Nephron progenitor cell (in vitro differentiated cells): ENCODE data around the gene ZNF385B.

Source experiments
- DNase-seq: peaks from one replicate; pipeline ENCODE4 v3.0.0; 2021
- H3K27ac Mint-ChIP-seq: 2 replicates; pipeline ENCODE4 v1.8.0; 2021; ENCODE audit warnings: mild to moderate bottlenecking, moderate library complexity, mixed read lengths
- H3K27me3 Mint-ChIP-seq: 2 replicates; pipeline ENCODE4 v1.8.0; 2021; ENCODE audit warnings: mild to moderate bottlenecking, low read depth, mixed read lengths; ENCODE audit not compliant: poor library complexity
- H3K36me3 Mint-ChIP-seq: 2 replicates; pipeline ENCODE4 v1.8.0; 2021; ENCODE audit warnings: low read depth, mixed read lengths
- H3K4me1 Mint-ChIP-seq: 2 replicates; pipeline ENCODE4 v1.8.0; 2021; ENCODE audit warnings: mixed read lengths
- H3K4me3 Mint-ChIP-seq: 2 replicates; pipeline ENCODE4 v1.8.0; 2021; ENCODE audit warnings: mild to moderate bottlenecking, moderate library complexity, mixed read lengths
- H3K9me3 Mint-ChIP-seq: 2 replicates; pipeline ENCODE4 v1.8.0; 2021; ENCODE audit warnings: mild to moderate bottlenecking, moderate library complexity, mixed read lengths
- TF ChIP-seq, protein P1 (sequence below): fragments of 200-600 bp; sonication (generic); IDR thresholded peaks from 2 replicates; pipeline ENCODE4 v1.5.0; 2021; ENCODE audit warnings: antibody characterized with exemption

The ZNF385B gene

DNA sequence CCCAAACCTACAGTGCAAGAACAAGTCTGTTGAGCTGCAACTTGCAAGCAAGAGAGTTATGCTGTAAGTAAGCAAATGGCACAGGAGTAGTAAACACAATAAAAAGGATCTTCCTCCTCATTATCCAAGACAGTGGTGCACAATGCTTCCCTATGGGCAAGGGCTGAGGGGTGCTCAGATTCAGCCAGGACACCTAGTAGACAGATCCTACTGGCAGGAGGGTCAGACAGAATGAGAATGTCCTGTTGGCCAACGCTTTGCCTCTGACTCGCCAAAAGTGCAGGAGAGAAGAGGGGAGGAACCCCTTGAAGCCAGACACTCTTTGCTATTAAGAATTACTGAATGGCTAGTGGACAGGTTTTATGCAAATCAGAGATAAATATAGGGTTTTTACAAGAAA is 316.4 kb downstream of the ZNF385B start:
- peaks cover 17% of the 10 kb centered on the region for H3K4me1 Mint-ChIP-seq
- H3K4me3 Mint-ChIP-seq = no peak overlapping the region
- DNase-seq = no peak
- TF ChIP-seq, protein P1, sequence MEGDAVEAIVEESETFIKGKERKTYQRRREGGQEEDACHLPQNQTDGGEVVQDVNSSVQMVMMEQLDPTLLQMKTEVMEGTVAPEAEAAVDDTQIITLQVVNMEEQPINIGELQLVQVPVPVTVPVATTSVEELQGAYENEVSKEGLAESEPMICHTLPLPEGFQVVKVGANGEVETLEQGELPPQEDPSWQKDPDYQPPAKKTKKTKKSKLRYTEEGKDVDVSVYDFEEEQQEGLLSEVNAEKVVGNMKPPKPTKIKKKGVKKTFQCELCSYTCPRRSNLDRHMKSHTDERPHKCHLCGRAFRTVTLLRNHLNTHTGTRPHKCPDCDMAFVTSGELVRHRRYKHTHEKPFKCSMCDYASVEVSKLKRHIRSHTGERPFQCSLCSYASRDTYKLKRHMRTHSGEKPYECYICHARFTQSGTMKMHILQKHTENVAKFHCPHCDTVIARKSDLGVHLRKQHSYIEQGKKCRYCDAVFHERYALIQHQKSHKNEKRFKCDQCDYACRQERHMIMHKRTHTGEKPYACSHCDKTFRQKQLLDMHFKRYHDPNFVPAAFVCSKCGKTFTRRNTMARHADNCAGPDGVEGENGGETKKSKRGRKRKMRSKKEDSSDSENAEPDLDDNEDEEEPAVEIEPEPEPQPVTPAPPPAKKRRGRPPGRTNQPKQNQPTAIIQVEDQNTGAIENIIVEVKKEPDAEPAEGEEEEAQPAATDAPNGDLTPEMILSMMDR = no peak
- no peaks in the 10 kb centered on the region for H3K36me3 Mint-ChIP-seq
- H3K9me3 Mint-ChIP-seq = peaks cover 4% of the 10 kb centered on the region
- H3K27ac Mint-ChIP-seq = no peak overlapping the region
- H3K27me3 Mint-ChIP-seq = peaks cover 3% of the 10 kb centered on the region

DNA sequence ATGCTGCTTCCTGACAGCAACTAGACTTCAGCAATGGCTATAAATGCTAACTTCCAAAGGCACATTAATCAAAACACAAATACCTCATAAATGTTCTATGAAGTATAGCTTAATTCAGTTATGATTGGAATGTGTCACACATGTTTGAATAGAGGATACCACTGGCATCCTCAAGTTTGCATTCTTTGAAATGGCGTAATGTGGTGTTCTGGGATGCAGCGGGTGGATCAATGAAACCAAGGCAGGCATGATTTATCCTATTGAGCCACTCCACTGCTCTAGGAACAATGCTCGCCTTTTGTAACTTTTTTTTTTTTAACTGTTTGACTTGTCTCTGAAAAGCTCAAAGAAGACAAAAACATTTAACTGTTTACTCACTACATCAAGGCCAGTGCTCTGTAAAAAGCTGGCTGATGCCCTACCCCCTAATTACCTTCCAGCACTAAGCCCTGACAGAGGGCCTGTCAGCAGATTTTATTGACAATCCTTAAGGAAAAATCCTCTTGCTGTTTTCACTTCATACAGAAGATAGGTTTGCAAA is 318.0 kb downstream of the ZNF385B start:
- no peak for DNase-seq
- Mint-ChIP-seq H3K27me3 (peaks cover 6% of the 10 kb centered on the region), H3K9me3 (peaks cover 9% of the 10 kb centered on the region), H3K4me1 (peaks cover 10% of the 10 kb centered on the region), H3K4me3 (no peak overlapping the region), H3K36me3 (no peaks in the 10 kb centered on the region), H3K27ac (no peak overlapping the region)
- TF ChIP-seq, protein P1 = no peak

DNA sequence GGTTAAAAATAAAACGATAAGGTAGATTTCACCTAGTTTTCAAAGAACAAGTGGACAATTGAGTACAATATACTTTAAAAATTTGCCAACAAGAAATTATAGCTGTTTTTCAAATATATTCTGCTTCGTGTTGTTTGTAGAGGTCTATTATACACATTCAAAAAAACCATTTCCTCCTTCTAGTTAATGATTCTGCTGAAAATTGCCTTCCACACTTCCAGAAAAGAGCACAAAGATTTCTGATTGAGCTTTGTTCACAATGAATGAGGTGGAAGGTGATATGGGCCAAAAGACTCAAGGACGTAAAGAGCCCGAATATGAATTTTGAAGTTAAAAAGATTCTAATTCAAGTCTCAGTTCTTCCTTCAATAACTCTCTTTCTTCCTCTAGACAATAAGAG is 319.8 kb downstream of the ZNF385B start:
- H3K27me3 Mint-ChIP-seq = peaks cover 8% of the 10 kb centered on the region
- TF ChIP-seq, protein P1 = no peak

DNA sequence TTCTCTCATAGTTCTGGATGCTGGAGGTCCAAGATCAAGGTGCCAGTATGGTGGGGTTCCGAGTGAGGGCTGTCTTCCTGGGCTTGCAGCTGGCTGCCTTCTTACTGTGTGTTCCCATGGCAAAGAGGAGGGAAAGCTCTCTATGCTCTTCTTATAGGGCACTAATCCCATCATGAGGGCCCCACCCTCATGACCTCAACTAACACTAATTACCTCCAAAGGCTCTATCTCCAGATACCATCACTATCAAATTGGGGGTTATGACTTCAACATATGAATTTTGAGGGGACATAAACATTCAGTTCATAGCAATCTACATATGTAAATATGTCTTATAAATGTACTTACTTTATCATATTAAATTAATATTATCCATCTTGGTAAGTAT is 322.3 kb downstream of the ZNF385B start:
- Mint-ChIP-seq H3K27me3 (peaks cover 5% of the 10 kb centered on the region), H3K4me1 (peaks cover 10% of the 10 kb centered on the region), H3K27ac (no peak overlapping the region), H3K4me3 (no peak overlapping the region), H3K36me3 (no peaks in the 10 kb centered on the region), H3K9me3 (peaks cover 5% of the 10 kb centered on the region)
- TF ChIP-seq, protein P1 = no peak
- DNase-seq = no peak

More for the DNA sequence above, 319.8 kb downstream of the ZNF385B start:
- peaks cover 10% of the 10 kb centered on the region for H3K4me1 Mint-ChIP-seq
- no peak overlapping the region for H3K4me3 Mint-ChIP-seq
- DNase-seq = no peak
- H3K36me3 Mint-ChIP-seq = no peaks in the 10 kb centered on the region
- peaks cover 5% of the 10 kb centered on the region for H3K9me3 Mint-ChIP-seq
- no peak overlapping the region for H3K27ac Mint-ChIP-seq

DNA sequence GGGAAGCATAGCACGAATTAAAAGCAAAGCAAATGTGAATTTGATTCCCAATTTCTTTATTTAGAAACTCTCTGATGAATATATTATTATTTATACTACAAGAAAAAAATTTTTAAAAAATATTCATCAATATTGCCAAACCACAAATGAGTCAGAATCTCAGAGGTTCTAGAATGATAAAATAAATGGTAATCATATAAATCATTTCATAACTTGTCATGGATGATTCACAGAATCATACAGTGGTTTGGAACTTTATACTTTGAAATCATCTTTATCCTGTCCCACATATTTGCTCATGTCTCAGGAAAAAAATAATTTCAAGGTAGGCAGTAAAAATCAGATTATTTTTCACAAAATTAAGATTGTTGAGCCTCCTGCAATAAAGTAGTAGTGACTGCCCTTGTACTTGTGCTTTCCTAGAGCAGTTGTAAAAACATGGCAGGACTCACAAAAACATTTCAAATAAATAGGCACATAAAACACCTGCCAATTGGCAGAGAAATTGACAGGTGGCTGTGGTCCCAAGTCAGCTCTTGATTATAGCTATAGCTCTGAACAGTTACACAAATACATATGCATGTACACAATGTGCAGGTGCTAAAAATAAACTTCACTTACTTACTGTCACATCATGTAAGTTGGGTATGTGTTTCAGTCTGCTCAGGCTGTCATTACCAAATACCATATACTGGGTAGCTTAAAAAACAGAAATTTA is 322.8 kb downstream of the ZNF385B start:
- TF ChIP-seq, protein P1 = no peak
- H3K4me3 Mint-ChIP-seq = no peak overlapping the region
- H3K27me3 Mint-ChIP-seq = peaks cover 5% of the 10 kb centered on the region
- no peak overlapping the region for H3K27ac Mint-ChIP-seq
- peaks cover 5% of the 10 kb centered on the region for H3K9me3 Mint-ChIP-seq
- H3K4me1 Mint-ChIP-seq = peaks cover 4% of the 10 kb centered on the region
- no peak for DNase-seq
- no peaks in the 10 kb centered on the region for H3K36me3 Mint-ChIP-seq

DNA sequence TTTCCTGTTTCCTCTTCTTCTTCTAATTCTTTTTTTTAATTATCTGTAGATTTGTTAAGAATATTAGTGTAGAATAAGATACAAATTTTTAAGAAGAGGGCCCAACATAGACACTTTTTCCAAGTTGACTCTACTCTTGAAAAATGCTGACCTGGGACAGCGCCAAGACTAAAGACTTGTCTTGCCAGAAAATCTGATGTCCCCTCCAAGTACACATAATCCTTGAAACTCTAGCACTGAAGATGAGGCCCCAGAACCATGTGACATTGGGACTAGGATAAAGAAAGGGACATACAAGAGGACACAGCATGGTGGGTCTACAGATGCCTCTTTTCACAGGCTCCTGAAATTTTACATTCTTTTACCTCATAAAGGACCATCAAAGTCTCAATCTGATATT is 325.2 kb downstream of the ZNF385B start:
- H3K9me3 Mint-ChIP-seq = peaks cover 5% of the 10 kb centered on the region
- no peaks in the 10 kb centered on the region for H3K36me3 Mint-ChIP-seq
- H3K4me3 Mint-ChIP-seq = no peak overlapping the region
- no peak for DNase-seq
- TF ChIP-seq, protein P1 = no peak
- peaks cover 9% of the 10 kb centered on the region for H3K4me1 Mint-ChIP-seq
- H3K27ac Mint-ChIP-seq = no peak overlapping the region
- peaks cover 8% of the 10 kb centered on the region for H3K27me3 Mint-ChIP-seq
